ENCODE results near the gene TLL2.

Gene TLL2

DNA sequence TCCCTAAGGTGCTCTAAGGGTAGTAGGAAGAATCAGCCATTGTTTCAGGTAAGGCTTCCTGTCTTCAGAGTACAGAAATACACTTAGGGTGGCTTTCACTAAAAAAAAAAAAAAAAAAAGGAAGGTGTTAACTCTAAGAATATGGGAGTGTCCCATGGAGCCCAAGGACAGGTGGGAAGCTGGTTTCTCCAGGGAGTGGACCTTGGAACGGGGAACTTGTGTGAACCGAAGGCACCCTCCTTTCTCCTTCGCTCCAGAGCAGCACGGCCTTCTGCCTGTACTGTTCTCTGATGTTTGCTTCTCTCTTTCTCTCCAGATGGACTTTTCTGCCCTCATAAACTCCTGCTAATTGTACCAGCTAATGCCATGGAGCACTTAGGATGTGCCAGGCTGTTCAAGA, 161.1 kb downstream of the TLL2 start:
- no peak for DNase-seq

DNA sequence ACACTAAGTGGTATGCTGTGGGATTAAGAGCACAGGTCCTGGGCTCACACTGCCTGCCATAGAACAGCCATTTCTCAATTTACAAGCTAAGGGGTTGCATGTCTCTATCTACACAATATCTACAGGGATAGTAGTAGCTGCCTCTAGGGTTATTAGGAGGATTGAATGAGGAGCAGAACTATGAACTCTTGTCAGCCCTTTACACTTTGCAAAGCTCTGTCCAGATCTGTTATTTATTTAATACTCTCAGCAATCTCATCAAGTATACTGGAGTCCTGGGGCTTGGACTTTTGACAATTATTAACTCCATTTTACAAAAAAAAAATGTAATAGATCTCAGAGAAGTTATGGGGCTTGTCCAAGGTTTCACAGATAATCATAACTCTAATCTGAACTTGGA, 161.7 kb downstream of the TLL2 start:
- no peak for DNase-seq

DNA sequence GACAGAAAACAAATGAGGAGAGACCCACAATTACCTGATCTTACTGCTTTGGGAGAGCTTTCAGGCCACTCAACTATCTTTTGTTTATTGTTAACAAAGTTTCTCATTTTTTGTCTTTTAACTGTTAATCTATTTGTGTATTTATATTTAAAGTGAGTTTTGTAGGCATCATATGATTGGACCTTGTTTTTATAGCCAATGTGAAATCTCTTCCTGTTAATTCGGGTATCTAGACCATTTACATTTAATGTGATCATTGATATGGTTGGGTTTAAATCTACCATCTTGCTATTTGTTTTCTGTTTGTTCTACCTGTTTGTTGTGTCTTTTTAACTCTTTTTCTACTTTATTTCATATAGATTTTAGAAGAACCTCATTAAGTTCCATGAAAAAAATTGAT, 167.4 kb downstream of the TLL2 start:
- DNase-seq: no peak

DNA sequence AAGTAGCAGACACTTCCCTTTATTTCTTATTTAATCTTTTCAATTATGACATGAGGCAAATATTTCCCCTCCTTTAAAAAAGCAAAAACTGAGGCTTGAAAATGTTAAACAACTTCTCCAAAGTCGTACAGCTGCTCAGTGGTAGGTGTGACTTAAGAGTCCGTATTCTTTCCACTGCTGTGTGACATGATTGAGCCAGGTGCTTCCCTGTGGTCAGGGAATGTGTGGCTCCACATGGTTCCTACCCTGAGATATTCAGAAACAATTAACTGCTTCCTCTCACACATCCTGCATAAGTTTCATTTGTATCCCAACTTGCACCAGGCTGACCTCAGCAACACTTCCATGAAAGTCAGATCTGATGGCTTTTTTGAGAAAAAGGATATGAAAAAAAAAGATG, 168.5 kb downstream of the TLL2 start:
- no peak for DNase-seq

DNA sequence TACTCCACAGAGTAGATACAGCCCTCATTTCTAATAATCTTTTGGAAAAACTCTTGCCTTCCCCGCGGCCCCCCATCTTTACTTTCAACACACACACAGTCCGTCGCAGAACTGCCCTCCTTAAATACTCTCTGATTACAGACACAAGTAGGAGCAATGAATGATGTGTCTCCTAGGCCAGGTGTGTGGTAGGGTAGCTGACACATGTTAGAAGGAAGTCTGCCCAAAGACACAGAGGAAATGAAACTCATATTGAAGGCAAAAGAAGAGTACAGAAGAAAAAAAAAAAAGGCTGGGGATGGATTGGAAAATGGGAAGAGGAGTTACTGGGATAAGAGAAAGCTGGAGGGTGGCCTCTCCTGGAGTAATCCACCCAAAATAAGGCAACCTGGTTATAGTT, 169.5 kb downstream of the TLL2 start:
- DNase-seq: no peak

DNA sequence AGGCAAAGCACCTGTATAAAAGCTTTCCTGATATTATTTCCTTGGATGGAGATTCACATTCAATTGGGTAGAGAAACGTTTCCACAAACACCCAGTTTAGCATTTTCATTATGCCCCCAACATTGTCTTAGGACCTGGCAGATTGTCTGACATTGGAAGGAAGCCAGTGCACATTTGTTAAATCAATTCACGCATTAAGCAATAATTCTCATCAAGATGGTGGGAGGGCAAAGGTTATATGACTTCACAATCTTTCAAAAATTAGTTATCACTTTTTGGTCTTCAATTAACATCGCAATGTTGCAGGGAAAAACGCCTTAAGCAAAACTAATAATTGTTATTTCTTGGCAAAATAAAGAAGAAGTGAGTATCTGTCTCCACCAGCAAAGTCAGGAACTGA, 171.3 kb downstream of the TLL2 start:
- no peak for DNase-seq

DNA sequence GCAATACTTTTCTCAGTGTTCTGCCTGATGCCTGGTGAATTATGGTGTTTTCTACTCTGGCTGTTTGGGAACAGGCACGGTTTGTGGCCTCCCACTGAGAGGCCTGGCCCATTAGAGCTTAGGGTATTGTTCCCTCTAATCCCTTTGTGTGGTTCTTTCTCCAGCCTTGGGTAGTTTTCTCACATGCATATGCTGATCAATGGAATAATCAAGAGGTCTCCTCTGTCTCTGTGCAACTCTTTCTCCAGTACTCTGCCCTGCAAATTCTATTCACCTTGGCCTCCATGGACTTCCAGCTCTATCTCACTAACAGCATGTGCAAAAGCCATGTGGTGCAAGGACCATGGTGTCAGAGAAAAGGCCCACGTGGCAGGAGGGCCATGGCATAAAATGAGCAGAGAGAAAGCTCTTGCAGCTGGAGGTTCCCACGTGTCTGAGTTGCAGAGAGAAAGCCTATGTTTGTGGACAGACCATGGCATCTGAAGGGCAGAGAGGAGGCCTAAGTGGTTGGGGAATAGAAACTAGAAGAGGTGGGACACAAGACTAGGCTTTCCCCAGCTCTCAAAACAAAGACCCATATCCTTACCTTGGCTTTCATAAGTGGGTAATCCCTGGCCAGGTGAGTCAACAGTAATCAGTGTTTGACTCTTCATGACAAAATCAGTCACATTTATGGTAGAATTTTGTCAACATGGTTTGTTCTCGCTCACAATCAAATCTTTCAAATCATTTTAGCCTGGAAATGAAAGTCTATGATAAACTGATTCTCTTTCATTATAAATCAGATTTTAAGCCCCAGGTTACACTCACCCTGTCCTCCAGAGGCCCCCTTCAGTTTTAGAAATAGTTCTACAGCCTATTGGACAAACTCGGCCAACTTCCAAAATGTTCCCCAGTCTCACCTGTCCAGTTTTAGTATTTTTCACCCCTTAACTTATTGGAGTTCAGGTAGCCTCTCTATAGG, 172.2 kb downstream of the TLL2 start:
- no peak for DNase-seq

DNA sequence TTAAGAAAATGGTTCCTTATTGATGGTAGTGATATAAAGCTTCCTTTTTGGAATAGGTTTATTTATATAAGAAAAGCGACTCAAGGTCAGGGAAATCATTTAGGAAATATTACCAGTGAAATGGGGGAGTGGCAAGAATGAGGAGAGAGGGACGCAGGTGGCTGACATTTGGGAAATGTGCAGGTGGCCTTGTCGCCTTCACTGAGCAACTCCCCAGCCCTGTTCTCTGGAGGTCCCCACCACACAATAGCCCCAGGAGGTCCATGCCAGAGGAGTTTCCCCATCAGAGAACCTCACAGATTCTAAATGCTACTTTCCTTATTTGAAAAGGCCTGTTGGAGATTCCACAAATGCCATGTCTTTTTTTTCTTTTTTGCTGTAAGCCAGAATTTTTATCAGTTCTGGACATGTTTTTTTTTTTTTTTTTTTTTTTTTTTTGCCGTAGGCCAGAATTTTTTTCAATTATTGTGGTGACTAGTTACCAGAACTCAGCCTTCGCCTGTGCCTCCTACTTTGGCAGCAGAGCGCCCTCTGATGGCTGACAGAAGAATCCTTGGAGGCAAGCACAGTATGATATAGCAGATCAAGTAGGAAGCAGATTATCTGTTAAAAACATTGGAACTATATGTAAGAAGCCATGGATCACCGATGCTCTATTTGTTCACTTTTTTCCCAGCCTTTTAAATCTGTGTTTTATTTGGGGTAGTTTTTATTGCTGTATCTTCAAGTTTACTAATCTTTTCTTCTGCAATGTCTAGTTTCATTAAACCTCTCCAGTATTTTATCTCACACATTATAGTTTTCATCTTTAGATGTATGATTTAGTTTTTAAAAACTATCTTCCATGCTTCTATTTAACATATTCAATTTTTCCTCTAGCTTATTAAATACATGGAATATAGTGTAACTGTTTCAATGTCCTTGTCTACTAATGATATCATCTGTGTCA, 173.5 kb downstream of the TLL2 start:
- peak; percentile 4 for DNase-seq

DNA sequence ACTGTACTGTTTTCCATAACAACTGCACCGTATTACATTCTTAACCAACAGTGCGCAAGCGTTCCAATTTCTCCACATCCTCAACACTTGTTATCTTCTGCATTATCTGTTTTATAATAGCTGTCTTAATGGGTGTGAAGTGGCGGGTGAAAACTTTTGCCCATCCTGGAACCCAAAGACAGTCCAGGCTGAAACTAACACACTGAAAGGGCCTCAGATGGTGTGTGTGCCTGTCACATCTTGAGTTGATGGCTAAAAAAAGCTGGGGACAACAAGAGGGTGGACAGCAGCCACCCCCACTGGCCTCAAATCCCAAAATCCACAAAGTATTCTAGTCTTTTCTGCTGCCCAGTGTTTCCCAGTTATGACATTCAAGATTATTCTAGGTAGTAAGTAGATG, 174.3 kb downstream of the TLL2 start:
- no peak for DNase-seq

DNA sequence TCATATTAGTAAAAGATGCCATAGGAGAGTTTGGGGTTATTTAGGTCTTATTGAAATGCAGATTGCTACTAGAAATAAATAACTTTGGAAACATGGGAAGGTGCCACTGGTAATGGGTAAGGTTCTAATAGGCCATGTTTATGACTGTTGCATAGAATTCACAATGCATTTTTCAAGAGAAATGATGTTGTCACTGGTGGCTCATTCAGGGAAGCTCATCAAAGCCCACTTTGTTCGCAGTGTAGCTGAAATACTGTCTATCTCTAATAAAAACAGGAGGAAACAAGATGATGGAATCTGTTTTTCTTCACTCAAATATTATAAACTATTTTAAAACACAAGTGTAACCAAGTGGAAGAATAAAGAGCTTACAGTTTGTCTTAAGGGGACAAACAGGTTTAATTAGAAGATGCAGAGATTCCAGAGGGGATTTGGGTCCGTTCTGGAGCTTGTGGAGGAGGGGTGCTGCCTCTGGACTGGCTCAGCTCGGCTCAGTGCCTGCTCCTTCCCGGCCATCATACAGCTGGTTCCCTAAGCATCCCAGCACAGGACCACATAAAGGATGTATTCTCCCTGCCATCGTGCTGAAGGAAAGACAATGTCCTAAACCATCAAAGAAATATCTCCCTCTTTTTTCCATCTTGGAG, 175.3 kb downstream of the TLL2 start:
- DNase-seq: no peak

DNA sequence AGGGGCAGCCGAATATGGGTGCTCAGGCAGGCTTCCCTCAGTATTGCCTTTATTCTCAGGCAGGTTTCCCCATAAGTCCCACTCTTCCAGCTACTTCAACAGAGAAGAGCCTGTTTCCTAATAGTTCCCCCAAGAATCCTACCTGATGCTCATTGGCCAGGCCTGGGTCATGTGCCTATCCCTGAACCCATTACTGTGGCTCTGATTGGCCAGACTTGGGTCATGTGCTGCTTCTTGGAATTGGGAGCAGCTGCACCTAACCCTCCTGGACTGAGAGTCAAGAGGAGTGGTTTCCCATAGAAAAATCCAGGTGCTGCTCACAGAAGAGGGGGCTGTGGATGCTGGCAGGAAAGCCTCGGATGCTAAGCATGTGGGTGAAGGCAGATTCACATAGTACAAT, 176.6 kb downstream of the TLL2 start:
- no peak for DNase-seq

DNA sequence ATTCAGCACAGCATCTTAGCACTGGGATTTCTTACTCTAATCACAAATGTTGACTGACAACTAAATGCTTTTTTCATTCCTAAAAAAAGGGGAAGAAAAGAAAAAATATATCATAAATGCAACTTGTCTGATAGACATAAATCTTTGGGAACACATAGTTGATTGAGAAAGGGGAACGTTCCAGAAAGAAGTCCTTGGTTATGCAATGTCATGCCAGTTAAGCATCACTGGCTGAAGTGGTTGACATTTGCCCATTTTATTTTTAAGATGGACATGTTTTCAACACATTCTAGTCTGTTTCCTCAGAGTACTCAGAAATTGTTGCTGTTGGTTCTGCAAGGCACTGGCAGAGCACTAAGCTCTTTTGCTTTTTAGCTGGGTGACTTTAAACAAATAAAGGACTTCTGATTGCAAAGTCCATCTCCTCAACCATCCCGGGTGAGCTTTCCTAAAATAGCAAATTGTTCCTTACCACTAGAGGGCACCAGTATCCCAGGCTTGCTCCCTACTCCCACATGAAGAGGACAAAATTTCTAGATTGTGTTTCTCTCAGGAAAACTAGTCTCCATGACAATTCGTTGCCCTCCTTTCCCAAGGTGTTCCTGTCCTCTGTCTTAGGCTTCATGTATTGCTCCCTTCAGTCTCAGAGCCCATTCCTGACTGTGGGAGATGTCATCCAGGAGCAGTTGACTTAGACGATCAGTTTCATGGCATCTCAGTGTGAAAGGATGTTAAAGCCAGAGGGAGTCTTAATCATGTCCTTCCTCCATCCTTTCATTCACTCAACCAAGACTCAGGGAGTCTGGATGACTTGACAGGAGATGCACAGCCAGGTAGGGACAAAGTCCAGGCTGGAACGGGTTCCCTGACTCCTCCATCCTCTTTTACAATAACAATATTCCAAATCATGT, 178.9 kb downstream of the TLL2 start:
- DNase-seq: no peak

DNA sequence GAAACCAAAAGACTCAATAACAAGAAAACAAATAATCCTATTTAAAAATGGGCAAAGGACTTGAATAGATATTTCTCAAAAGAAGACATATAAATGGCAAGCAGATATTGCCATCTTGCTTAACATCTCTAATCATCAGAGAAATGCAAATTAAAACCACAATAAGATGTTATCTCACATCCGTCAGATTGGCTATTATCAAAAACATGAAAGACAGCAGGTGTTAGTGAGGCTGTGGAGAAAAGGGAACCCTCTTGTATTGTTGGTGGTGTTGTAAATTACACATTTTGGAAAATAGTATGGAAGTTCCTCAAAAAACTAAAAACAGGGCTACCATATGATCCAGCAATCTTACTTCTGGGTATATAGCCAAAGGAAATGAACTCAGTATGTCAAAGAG, 180.6 kb downstream of the TLL2 start:
- no peak for DNase-seq

DNA sequence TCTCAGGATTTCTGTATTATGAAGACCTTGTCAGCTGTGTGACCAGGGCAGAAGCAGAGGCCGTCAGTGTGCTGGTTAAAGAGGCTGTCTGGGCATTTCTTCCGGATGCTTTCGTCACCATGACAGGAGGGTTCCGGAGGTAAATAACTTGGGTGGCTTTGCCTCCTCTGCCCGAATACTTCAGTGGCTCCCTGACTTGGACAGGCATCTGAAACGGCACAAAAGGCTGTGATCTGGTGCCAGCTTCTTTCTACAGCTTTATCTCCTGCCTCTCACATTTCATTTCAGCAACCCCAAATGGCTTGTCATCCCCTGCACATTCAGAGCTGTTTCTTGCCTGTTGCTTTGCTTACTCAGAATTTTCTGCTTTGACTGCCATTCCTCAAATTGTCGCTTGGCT, 186.3 kb downstream of the TLL2 start:
- DNase-seq: no peak

DNA sequence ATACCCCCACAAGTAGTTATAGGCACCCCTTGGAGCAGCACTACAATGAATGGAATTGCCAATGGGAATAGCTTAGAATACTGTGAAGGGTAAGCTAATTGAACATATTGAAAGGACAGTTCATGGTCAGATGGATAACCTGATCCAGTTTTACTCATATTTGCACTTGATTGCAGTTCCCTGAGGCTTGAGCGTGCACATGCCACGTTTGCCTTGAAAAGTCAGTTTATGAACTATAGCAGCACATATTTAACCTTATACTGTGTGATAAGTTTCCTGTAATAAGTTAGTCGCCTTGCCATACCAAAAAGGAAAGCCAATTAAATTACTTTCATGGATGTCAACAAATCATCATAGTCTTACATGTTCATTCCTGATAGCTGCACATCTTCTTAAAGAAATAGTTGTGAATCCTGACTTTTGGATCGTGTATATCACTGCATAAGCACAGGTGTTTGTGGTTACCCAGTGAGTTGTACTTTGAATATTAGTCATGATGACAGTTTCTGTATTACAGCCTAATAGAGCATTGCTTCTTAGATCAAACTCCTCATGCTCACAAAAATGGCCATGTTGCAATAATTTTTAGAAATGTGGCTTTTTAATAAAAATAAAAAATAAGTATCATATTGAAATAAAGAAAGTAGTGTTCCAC, 187.9 kb downstream of the TLL2 start:
- DNase-seq: no peak

DNA sequence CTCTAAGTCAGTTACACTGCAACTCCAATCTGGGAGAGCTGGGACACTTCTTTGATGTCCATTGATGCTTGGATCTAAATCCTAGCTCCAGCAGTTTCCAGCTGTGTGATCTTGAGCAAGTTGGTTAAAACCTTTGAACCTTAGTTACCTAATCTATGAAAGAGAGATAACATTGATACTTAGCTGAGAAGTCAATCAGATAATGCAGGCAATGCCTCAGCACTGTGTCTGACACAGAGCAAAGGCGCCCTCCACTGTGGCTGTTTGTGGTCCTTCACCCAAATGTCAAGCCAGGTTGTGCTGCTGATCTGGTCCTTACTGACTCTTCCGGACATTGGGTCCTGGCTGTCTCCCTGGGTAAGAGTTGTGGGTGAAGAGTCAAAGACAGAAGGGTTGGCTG, 189.3 kb downstream of the TLL2 start:
- no peak for DNase-seq

DNA sequence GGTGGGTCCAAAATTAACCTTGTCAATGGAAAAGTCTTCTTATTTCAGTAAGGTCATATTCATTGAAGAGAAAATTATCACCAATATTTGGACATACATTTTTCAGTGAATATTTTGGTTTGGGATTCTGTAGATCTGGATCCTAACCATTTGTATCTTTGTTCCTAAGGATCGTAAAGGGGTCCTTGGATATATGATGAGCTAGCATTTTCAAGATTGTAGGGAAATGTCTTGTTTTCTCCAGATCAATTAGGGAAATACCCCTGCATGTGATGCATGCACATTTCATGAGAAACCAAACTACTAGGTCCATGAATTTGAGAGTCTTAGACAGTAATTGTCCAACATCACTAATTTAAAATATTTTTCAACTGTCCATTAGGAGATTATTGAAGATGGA, 191.5 kb downstream of the TLL2 start:
- DNase-seq: no peak

DNA sequence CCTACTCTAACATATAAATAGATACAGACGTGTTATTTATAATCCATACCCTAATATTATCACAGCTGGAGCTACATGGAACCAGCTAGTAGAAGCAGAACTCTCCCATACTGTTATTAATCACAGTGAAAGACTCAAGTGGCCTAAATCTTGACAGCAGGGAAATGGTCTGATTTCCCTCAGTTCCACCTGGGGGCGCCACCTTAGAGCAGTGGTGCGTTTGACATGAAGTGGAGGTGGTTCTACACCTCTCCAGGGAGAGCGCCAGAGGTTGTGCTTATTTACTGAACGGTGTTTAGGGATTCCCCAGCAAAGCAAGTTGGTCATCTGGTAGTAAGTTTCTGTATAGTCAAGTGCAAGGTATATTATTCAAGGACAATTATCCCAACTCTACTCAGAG, 191.9 kb downstream of the TLL2 start:
- DNase-seq: peak; percentile 53

DNA sequence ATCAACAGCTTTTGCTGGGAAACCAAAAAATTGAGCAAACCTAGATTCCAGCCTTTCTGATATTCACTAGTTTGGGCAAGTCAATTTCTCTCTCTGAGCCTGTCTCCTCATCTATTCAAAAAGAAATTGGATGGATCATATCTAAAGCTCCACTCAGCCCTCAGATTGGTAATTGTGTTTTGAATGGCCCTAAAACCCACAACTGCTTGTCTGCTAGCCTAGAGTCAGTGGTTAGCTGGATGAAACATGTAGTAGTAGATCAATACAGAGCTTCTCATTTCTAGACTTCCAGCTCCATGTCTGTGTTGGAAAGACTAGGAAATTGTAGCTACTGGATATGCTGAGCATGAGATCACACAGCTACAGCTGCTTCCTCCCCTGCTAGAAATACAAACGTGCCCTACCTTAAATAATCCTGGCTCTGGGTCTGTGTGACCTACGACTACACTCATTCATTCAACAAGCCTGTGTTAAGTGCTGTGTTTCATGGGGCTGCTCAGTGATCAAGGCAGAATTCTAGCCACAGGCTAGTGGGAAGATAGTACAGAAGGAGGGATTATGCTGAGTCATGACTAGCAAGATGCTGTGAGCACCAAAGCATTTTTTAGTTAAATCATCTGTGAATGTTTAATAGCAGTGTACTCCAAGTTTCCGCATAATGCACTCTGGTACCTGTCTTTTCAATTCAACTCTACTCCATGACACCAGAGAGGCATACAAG, 193.8 kb downstream of the TLL2 start:
- no peak for DNase-seq

DNA sequence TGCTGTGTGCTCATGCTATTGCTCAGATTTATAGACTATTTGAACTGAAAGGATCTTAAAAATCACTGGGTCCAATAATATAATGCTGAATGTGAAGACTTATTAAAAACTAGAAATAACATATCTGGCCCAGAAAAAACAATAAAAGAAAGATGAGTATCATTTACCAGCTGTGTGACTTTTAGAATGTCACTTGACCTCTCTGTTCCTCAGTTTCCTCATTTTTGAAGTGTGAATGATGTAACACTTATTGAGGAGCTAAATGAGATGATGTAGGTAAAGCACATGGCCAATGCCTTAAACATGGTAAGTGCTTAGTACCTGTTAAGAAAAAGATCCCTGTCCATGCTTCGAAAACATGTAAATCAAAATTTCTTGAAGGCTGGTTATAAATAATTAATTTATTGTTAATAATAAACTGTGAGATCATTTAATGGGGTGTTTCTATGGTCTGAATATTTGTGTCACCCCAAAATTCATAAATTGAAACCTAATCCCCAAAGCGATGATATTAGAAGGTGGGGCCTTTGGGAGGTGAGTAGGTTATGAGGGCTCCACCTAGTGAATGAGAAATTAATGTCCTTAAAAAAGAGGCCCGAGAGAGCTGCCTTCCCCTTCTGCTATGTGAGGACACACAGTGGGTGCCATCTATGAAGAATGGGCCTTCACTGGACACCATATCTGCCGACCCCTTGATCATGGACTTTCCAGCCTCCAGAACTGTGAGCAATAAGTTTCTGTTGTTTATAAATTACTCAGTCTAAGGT, 196.5 kb downstream of the TLL2 start:
- DNase-seq: no peak

Measured in NCI-H1417 treated with DMSO at 0.1 percent for 48 hours (cell line).